ENCODE results near the gene PSTPIP1. TPM values are rescaled to one million over a fixed set of nuclear protein-coding genes. Genes with fewer than 3 reads are reported as not detected.
A peak's percentile ranks its signal among the peaks of the same experiment; 100 is the strongest.

PSTPIP1 gene
- total RNA-seq, 1 donor from 2014 or later = 16.0 TPM

GRCh38 chr15:77023576-77024272, 28.8 kb downstream of the PSTPIP1 start:
- Histone ChIP-seq H3K9me3 (no peaks in the 10 kb centered on the region), H3K36me3 (no peaks in the 10 kb centered on the region), H3K27me3 (no peaks in the 10 kb centered on the region), H3K4me3 (no peak overlapping the region), H3K4me1 (no peaks in the 10 kb centered on the region), H3K27ac (no peak overlapping the region)
- TF ChIP-seq, protein P1, sequence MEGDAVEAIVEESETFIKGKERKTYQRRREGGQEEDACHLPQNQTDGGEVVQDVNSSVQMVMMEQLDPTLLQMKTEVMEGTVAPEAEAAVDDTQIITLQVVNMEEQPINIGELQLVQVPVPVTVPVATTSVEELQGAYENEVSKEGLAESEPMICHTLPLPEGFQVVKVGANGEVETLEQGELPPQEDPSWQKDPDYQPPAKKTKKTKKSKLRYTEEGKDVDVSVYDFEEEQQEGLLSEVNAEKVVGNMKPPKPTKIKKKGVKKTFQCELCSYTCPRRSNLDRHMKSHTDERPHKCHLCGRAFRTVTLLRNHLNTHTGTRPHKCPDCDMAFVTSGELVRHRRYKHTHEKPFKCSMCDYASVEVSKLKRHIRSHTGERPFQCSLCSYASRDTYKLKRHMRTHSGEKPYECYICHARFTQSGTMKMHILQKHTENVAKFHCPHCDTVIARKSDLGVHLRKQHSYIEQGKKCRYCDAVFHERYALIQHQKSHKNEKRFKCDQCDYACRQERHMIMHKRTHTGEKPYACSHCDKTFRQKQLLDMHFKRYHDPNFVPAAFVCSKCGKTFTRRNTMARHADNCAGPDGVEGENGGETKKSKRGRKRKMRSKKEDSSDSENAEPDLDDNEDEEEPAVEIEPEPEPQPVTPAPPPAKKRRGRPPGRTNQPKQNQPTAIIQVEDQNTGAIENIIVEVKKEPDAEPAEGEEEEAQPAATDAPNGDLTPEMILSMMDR (IDR thresholded peaks at IDR 0.05) = no peak
- intact Hi-C loops (cut with DNase I) = no loop called here
- ATAC-seq (no peak), DNase-seq (peak; percentile 63)

DNA sequence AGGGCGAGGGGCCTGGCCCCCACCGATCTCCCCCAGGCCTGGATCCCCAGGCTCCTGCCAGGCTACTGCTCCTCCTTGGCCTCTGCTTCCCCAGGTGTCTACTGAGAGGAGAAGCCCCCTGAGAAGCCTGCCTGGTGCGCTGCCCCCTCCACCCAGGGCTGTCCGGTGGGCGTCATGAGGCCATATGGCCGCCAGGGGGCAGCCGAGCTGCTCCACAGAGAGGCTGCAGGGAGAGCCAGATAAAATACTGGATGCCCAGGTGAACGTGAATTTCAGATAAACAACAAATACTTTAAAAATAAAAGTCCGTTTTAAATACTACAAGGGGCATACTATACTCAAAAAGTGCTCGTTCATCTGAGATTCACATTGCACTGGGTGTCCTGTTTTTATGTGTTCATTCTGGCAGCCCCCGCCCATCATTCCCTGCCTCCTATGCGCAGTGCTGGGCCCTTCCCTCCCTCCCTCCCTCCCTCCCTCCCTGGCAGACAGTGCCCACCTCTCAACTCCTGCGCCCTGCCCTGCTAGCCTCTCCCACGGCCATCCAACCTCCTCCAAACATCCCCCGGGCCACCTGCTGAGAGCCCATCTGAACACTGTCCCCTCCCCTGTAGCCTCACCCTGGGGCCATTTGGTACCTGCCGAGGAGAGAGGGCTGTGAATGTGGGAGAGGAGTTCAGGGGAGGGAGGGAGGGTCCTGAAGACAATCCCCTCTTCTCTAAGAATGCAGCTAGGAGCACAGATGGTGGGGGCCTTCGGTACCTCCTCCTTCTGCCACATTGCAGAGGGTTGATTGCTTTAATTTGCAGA, 29.6 kb downstream of the PSTPIP1 start:
- Histone ChIP-seq H3K4me3 (no peak overlapping the region), H3K27me3 (no peaks in the 10 kb centered on the region), H3K9me3 (no peaks in the 10 kb centered on the region), H3K4me1 (no peaks in the 10 kb centered on the region), H3K36me3 (no peaks in the 10 kb centered on the region), H3K27ac (no peak overlapping the region)
- DNase-seq (peak; percentile 84), ATAC-seq (peak; percentile 66)
- TF ChIP-seq, protein P1 (IDR thresholded peaks at IDR 0.05) = peak; percentile 97
- intact Hi-C loops (cut with DNase I) = no loop called here

DNA sequence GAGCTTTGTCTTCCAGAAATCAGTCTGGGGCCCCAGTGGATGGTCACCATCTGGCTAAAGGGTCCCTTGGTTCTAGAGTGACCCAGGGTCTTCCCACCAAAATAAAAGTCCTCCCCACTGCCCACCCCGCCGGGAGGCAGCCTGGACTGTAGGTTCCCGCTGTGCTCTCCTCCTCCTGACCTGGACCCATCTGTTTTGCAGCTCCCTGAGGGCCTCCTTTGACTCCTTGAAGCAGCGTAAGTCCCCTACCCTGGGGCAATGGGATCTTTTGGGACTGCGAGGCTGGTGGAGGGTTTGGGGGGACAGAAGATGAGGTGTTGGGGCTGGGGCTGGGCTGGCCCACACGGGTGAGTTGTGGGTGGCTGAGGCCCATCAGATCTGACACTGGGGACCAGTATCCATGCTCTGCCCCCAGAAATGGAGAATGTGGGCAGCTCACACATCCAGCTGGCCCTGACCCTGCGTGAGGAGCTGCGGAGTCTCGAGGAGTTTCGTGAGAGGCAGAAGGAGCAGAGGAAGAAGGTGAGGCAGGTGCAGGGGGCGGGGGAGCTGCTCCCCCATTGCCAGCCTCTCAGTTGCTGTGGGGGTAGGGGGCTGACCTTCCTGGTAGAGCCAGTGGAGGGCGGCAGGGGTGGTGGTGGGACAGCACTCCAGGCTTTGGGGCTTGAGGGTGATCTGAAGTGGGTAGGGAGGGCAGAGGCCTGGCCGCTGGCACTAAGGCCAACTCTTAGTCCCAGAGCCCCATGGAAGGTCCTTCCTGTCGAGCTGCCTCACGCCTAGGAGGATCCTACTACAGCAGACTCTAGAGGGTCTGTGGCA, 30.4 kb downstream of the PSTPIP1 start:
- Histone ChIP-seq H3K9me3 (no peaks in the 10 kb centered on the region), H3K27me3 (no peaks in the 10 kb centered on the region), H3K36me3 (no peaks in the 10 kb centered on the region), H3K4me1 (no peaks in the 10 kb centered on the region), H3K4me3 (no peak overlapping the region), H3K27ac (no peak overlapping the region)
- ATAC-seq (no peak), DNase-seq (peak; percentile 60)
- TF ChIP-seq, protein P1 (IDR thresholded peaks at IDR 0.05) = no peak
- intact Hi-C loops (cut with DNase I) = no loop called here

DNA sequence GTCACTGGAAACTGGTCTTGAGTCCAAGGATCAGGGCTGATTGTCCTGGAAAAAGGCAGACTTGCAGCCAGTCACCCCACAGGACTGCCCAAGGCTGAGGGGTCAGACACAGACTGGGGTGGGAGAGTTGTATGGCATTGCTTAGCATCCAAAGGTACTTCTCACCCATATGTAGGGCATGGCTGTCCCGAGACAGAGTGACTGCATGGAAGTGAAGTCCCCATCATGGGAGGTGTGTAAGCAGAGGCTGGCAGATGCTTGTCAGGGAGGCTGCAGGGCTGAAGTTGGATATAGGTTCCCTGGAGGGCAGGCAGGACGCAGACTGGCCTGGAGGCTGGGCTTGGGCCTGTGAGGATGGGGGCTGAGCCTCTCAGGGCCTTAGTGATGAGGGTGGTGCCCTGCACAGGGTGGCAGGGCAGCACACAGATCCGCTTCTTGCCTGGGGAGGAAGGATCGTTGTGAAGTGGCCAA, 31.1 kb downstream of the PSTPIP1 start:
- ATAC-seq (no peak), DNase-seq (peak; percentile 57)
- no peaks in the 10 kb centered on the region for H3K27me3 ChIP-seq
- TF ChIP-seq, protein P1 (IDR thresholded peaks at IDR 0.05) = no peak
- H3K9me3 ChIP-seq = no peaks in the 10 kb centered on the region
- intact Hi-C loops (cut with DNase I) = no loop called here
- no peak overlapping the region for H3K4me3 ChIP-seq
- no peak overlapping the region for H3K27ac ChIP-seq
- no peaks in the 10 kb centered on the region for H3K36me3 ChIP-seq
- H3K4me1 ChIP-seq = no peaks in the 10 kb centered on the region

DNA sequence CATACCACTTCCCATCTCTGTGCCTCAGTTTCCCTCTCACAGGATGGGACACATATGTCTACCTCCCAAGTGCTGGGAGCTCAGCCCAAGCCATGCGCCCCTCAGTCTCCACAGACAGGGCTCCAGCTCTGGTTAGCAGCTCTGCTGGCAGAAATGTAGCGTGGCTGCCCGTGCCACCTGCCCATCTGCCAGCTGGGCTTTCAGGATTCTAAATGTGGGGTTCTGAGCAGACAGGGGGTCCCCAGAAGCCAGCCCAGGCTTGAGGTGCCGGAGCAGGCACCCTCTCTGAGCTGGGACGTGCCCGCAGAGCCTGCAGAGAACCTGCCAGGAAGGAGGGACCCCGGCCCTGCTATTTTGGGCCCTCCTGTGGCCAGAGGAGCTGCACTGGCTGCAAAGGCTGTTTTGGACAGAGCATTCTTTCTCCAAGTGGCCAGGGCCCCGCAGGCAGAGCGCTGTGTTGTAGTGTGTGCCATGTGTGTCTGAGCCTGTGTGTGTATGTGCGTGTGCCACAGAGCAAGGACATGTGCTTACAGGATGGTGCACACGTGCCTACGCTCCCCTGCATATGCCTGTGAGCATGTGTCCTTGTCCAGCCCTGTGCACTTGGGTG, 31.7 kb downstream of the PSTPIP1 start:
- H3K36me3 ChIP-seq = no peaks in the 10 kb centered on the region
- H3K4me1 ChIP-seq = no peaks in the 10 kb centered on the region
- no peaks in the 10 kb centered on the region for H3K9me3 ChIP-seq
- ATAC-seq (no peak), DNase-seq (peak; percentile 62)
- intact Hi-C loops (cut with DNase I) = no loop called here
- H3K27ac ChIP-seq = no peak overlapping the region
- H3K27me3 ChIP-seq = no peaks in the 10 kb centered on the region
- H3K4me3 ChIP-seq = no peak overlapping the region
- TF ChIP-seq, protein P1 (IDR thresholded peaks at IDR 0.05) = no peak

Data from upper lobe of right lung (tissue), 1 donor.